NCI-H187 (cell line): ENCODE measurements around the gene HSF4.

Source experiments
- DNase-seq, 2 experiments: peaks; one replicate each; lab custom pipeline; 2025; lab: John Stamatoyannopoulos, UW

HSF4 gene

GRCh38 chr16:67166598-67167168 lies 2.1 kb downstream of the HSF4 start:
- DNase-seq: no peak

GRCh38 chr16:67167588-67167987 lies 3.0 kb downstream of the HSF4 start:
- no peak for DNase-seq

GRCh38 chr16:67169011-67169451 lies 4.5 kb downstream of the HSF4 start:
- DNase-seq: no peak

- DNase-seq: no peak
Observed at GRCh38 chr16:67169642-67170167, 5.2 kb downstream of the HSF4 start.

- peak; percentile 30 to 34 for DNase-seq
Observed at GRCh38 chr16:67170168-67170948, 5.8 kb downstream of the HSF4 start, which contains the start of gene NOL3. Gene NOL3 (plus strand): TSS chr16:67170538.

- no peak for DNase-seq
Observed at GRCh38 chr16:67170949-67171649, 6.6 kb downstream of the HSF4 start.

- no peak for DNase-seq
Observed at GRCh38 chr16:67173323-67173722, 8.8 kb downstream of the HSF4 start.

- peak; percentile 33 to 62 for DNase-seq
Observed at GRCh38 chr16:67173808-67174705, 9.5 kb downstream of the HSF4 start.

GRCh38 chr16:67174706-67175231 lies 10.2 kb downstream of the HSF4 start:
- no peak for DNase-seq

- DNase-seq: no peak
Observed at GRCh38 chr16:67176662-67177061, 12.1 kb downstream of the HSF4 start.

GRCh38 chr16:67177743-67178699 lies 13.5 kb downstream of the HSF4 start:
- DNase-seq: peak; percentile 60 to 78

GRCh38 chr16:67179421-67180080 lies 15.0 kb downstream of the HSF4 start:
- no peak for DNase-seq

- no peak for DNase-seq
Observed at GRCh38 chr16:67180166-67180565, 15.6 kb downstream of the HSF4 start.

GRCh38 chr16:67181346-67181745 lies 16.8 kb downstream of the HSF4 start:
- DNase-seq: no peak

GRCh38 chr16:67182288-67182687 lies 17.7 kb downstream of the HSF4 start:
- DNase-seq: no peak

- no peak for DNase-seq
Observed at GRCh38 chr16:67183284-67183626, 18.7 kb downstream of the HSF4 start.

GRCh38 chr16:67183627-67184452 lies 19.3 kb downstream of the HSF4 start, which contains the start of gene MATCAP1:
Gene MATCAP1 (minus strand): TSS chr16:67183963. CDS start chr16:67180610, 3,353 bp downstream.
- peak; percentile 87 to 94 for DNase-seq

GRCh38 chr16:67184453-67184994 lies 20.0 kb downstream of the HSF4 start:
- DNase-seq: no peak
